Measurements from ENCODE around the gene MYO1F.

MYO1F gene

DNA sequence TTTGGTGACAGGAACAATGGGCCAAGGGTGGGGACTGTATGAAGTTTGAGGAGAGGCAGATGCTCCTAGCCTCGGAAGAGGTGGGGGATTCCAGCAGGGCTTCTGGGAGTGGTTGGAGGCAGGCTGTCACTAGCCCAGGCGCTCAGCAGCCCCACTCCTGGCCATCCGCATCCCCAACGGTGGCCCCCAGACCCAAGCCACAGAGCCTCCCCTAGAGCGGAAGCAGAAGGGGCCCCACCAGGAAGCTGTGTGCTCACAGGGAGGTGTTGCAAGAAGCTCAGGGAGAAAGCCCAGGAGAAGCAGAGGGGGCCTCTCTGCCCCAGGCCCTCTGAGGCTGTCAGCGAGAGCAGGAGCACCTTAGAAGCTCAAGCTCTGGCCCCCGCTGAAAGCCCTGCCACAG, 83.1 kb downstream of the MYO1F start:
- CTCF ChIA-PET: interaction anchor here (0.6 to 1.1 kb wide), 3 partner anchors 11 to 96 kb away, joined by 3 to 4 read pairs (median 4); no protein-coding TSS in a partner anchor
- TF ChIP-seq SUZ12 (IDR thresholded peaks at IDR 0.05) (no peak), FOXK2 (IDR thresholded peaks at IDR 0.05) (no peak), FOXM1 (IDR thresholded peaks at IDR 0.05; ENCODE audit: borderline replicate concordance) (no peak), NFRKB (IDR thresholded peaks at IDR 0.05) (no peak)
- no peak for DNase-seq (ENCODE audit: extremely low spot score)
- POLR2A ChIA-PET: interaction anchor here (0.6 to 3.1 kb wide), 3 partner anchors 12 to 22 kb away, joined by 3 to 12 read pairs (median 3); partner anchors contain the start of gene ZNF414

DNA sequence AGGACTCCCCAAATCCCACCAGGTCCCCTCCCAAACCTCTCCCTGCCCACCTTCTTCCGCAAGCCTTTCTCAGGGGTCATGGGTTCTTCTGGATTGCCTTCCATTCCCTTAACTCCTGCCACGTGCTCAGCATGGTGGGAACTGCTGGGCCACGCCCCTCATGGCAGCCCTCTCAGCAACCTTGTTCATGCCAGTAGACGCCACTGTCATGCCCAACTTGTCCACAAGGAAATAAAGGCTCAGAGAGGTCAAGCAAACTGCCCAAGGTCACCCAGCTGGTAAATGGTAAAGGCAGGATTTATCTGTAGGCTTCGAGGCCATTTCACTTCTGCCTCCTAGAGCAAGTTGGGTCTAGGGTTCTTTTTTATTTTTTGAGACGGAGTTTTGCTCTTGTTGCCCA, 85.7 kb downstream of the MYO1F start:
- TF ChIP-seq, protein P1, sequence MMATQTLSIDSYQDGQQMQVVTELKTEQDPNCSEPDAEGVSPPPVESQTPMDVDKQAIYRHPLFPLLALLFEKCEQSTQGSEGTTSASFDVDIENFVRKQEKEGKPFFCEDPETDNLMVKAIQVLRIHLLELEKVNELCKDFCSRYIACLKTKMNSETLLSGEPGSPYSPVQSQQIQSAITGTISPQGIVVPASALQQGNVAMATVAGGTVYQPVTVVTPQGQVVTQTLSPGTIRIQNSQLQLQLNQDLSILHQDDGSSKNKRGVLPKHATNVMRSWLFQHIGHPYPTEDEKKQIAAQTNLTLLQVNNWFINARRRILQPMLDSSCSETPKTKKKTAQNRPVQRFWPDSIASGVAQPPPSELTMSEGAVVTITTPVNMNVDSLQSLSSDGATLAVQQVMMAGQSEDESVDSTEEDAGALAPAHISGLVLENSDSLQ (IDR thresholded peaks at IDR 0.05): no peak
- no peak for TF ChIP-seq CTBP1 (IDR thresholded peaks at IDR 0.05; ENCODE audit: borderline replicate concordance)
- TF ChIP-seq SP1 (IDR thresholded peaks at IDR 0.05): no peak
- TF ChIP-seq NFRKB (IDR thresholded peaks at IDR 0.05): no peak
- TF ChIP-seq ELF4 (IDR thresholded peaks at IDR 0.05): no peak
- no peak for TF ChIP-seq ZNF384 (IDR thresholded peaks at IDR 0.05)
- no peak for TF ChIP-seq FOXM1 (IDR thresholded peaks at IDR 0.05; ENCODE audit: borderline replicate concordance)
- no peak for TF ChIP-seq LEF1 (IDR thresholded peaks at IDR 0.05; ENCODE audit: borderline replicate concordance)
- no peak for TF ChIP-seq L3MBTL2 (conservative IDR thresholded peaks at IDR 0.05)
- TF ChIP-seq SUZ12 (IDR thresholded peaks at IDR 0.05): no peak
- no peak for TF ChIP-seq HDGF (IDR thresholded peaks at IDR 0.05; ENCODE audit: borderline replicate concordance)
- no peak for TF ChIP-seq ARNT (IDR thresholded peaks at IDR 0.05)
- no peak for TF ChIP-seq FOXK2 (IDR thresholded peaks at IDR 0.05)
- no peak for TF ChIP-seq TARDBP (IDR thresholded peaks at IDR 0.05)
- TF ChIP-seq BHLHE40 (IDR thresholded peaks at IDR 0.05; ENCODE audit: borderline replicate concordance): no peak
- no peak for TF ChIP-seq FOXA1 (IDR thresholded peaks at IDR 0.05)
- no peak for DNase-seq (ENCODE audit: extremely low spot score)
- ChIA-PET POLR2A (interaction anchor here (2.0 kb wide), 1 partner anchor 22 kb away, joined by 8 read pairs; the partner anchor contains the start of gene ZNF414), CTCF (interaction anchor here (0.7 kb wide), 1 partner anchor 44 kb away, joined by 6 read pairs; no protein-coding TSS in a partner anchor)

DNA sequence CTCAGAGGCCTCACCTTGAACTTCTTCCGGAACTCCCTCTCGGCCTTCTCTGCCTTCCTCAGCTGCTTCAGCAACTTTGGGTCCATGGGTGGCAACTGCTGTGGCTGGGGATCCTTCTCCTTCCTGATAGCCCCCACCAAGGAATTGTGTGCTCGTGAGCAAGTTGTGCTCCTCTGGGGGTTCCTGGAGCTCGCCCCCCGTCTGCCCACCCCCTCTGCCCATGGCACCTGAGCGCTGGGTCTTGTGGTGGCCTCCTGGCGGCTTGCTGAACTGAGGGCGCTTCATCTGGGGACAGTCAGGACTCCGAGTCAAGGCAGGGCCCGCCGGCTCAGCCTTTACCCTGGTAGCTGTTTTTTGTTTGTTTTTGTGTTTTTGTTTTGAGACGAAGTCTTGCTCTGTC, 86.4 kb downstream of the MYO1F start:
- no peak for DNase-seq (ENCODE audit: extremely low spot score)
- TF ChIP-seq SP1 (IDR thresholded peaks at IDR 0.05) (no peak), LEF1 (IDR thresholded peaks at IDR 0.05; ENCODE audit: borderline replicate concordance) (no peak), TARDBP (IDR thresholded peaks at IDR 0.05) (no peak), L3MBTL2 (conservative IDR thresholded peaks at IDR 0.05) (no peak), ELF4 (IDR thresholded peaks at IDR 0.05) (no peak), FOXK2 (IDR thresholded peaks at IDR 0.05) (no peak), BHLHE40 (IDR thresholded peaks at IDR 0.05; ENCODE audit: borderline replicate concordance) (no peak), HDGF (IDR thresholded peaks at IDR 0.05; ENCODE audit: borderline replicate concordance) (no peak), CTBP1 (IDR thresholded peaks at IDR 0.05; ENCODE audit: borderline replicate concordance) (no peak), FOXM1 (IDR thresholded peaks at IDR 0.05; ENCODE audit: borderline replicate concordance) (no peak), ZNF384 (IDR thresholded peaks at IDR 0.05) (no peak), FOXA1 (IDR thresholded peaks at IDR 0.05) (no peak), NFRKB (IDR thresholded peaks at IDR 0.05) (no peak), SUZ12 (IDR thresholded peaks at IDR 0.05) (no peak), ARNT (IDR thresholded peaks at IDR 0.05) (no peak)
- TF ChIP-seq, protein P1 (IDR thresholded peaks at IDR 0.05): no peak
- ChIA-PET CTCF (no interaction called here), POLR2A (interaction anchor here (2.0 kb wide), 1 partner anchor 23 kb away, joined by 8 read pairs; the partner anchor contains the start of gene ZNF414)

DNA sequence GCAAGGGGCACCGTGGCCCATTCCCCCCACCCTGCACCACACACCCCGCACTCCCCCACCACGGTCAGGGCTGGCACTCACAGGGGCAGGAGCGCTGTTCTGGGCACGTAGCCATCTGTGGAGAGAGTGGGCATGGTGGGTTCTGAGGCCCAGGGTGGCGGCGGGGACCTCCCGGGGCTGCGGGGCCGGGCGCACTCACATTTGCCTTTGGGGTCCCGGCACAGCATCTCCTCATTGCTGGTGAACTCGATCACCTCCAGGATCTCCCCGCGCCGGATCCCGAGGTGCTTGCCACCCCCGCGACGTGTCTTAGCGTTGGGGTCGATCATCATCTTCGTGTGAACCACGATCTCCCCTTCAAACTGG, 86.9 kb downstream of the MYO1F start:
- DNase-seq (ENCODE audit: extremely low spot score): no peak
- ChIA-PET POLR2A (interaction anchor here (2.0 kb wide), 1 partner anchor 23 kb away, joined by 8 read pairs; the partner anchor contains the start of gene ZNF414), CTCF (no interaction called here)
- TF ChIP-seq FOXK2 (IDR thresholded peaks at IDR 0.05): no peak

DNA sequence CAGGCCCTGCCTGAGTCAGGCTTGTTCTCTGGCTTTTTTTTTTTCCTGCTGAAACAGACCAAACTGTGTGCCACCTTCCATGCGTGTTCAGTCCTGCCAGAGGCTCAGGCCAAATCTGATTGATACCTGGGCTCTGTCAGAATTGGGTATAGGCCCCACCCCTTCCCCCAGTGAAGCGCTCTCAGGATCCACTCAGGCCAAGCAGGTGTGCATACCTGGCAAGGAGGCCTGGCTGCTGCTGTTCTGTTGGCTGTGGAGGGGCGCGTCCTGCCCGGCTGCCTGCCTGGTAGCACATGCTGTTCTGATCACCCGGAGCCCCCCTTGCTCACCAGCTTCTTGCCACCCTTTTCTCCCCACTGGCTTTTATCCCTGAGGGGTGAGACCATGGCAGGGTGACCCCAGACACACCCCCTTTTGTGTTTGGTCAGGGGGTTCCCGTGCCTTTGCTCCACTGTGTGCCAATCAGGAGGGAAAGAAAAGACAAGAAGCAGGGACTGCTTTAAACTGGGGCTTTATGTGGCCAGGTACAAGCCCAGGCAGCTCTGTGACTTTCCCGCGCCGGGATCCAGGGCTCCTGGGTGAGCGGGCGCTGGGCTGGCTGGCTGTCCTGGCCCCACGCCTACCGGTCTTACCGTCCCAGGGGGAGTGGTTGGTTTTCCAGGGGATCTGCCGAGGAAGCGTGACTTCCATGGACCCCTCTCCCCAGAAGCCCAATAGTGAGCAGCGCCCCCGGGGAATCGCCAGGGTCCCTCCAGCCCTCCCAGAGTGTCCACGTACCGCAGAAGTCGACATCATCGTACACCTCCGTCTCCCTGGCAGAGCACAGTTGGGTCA, 87.5 kb downstream of the MYO1F start:
- CTCF ChIA-PET: no interaction called here

DNA sequence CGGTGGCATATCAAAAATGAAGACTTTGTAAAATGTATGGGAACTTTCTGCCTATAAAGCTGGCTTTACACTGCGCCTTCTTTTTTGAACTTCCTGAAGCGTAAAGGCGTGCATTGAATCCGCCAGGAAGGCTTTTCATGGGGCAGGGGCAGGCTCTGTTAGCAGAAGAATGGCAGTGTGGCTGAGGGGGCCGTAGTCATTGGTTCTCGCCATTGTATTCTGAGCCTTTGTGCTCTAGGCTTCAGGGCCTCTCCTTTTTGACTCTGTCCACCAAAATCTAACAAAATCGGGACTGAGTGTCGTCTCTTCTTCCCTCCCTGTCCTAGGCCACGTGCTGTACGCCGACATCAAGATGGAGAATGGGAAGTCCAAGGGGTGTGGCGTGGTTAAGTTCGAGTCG, 88.9 kb downstream of the MYO1F start:
- DNase-seq (ENCODE audit: extremely low spot score): no peak
- TF ChIP-seq ZNF384 (IDR thresholded peaks at IDR 0.05) (no peak), NFRKB (IDR thresholded peaks at IDR 0.05) (no peak), TARDBP (IDR thresholded peaks at IDR 0.05) (no peak), BHLHE40 (IDR thresholded peaks at IDR 0.05; ENCODE audit: borderline replicate concordance) (no peak), CTBP1 (IDR thresholded peaks at IDR 0.05; ENCODE audit: borderline replicate concordance) (no peak), FOXM1 (IDR thresholded peaks at IDR 0.05; ENCODE audit: borderline replicate concordance) (no peak), L3MBTL2 (conservative IDR thresholded peaks at IDR 0.05) (no peak), LEF1 (IDR thresholded peaks at IDR 0.05; ENCODE audit: borderline replicate concordance) (no peak), FOXK2 (IDR thresholded peaks at IDR 0.05) (no peak), ELF4 (IDR thresholded peaks at IDR 0.05) (no peak), FOXA1 (IDR thresholded peaks at IDR 0.05) (no peak), SP1 (IDR thresholded peaks at IDR 0.05) (no peak)
- TF ChIP-seq, protein P1 (IDR thresholded peaks at IDR 0.05): no peak
- ChIA-PET CTCF (interaction anchor here (0.6 kb wide), 1 partner anchor 133 kb away, joined by 3 read pairs; no protein-coding TSS in a partner anchor), POLR2A (interaction anchor here (1.0 to 1.3 kb wide), 2 partner anchors 17 to 25 kb away, joined by 3 read pairs; partner anchors contain the start of gene ZNF414)

More for the DNA sequence above, 87.5 kb downstream of the MYO1F start:
- DNase-seq (ENCODE audit: extremely low spot score): no peak
- POLR2A ChIA-PET: interaction anchor here (1.0 to 2.0 kb wide), 2 partner anchors 24 kb away, joined by 3 to 8 read pairs; partner anchors contain the start of gene ZNF414
- TF ChIP-seq ZNF384 (IDR thresholded peaks at IDR 0.05): no peak

Measured in HEK293T (cell line).